Gastroesophageal sphincter (tissue), 4 donors: ENCODE results near the gene SNX18. TPM values are rescaled to one million over a fixed set of nuclear protein-coding genes. Genes with fewer than 3 reads are reported as not detected.
"Not testable (repeated sequence)": the region's sequence is repeated elsewhere in the genome, so short reads cannot be mapped to it uniquely, and the experiment has no call there.

Experiments
- ATAC-seq: fragments of 150-250 bp; one replicate; pipeline ENCODE4 v1.9.1; 2016; ENCODE audit warnings: mild to moderate bottlenecking, moderate library complexity
- H3K27ac ChIP-seq, 4 donors: fragments of 200-600 bp; sonication (generic) in 3 of 4; 1 replicate in 3 of 4; 2 replicates in 1 of 4; pipeline ENCODE4 v1.5.1; 2016 to 2019
- H3K27me3 ChIP-seq: fragments of 200-600 bp; sonication (generic); one replicate; pipeline ENCODE4 v1.5.1; 2019
- H3K36me3 ChIP-seq, 2 donors: fragments of 200-600 bp; sonication (generic); one replicate each; pipeline ENCODE4 v1.5.1; 2019; ENCODE audit warnings: control low read depth in 1 of 2
- H3K4me1 ChIP-seq, 3 donors: fragments of 200-600 bp; sonication (generic); 1 replicate in 2 of 3; 2 replicates in 1 of 3; pipeline ENCODE4 v1.5.1; 2016 to 2019; ENCODE audit warnings: control low read depth in 2 of 3
- H3K4me3 ChIP-seq, 2 donors: fragments of 200-600 bp; sonication (generic); one replicate each; pipeline ENCODE4 v1.5.1; 2019; ENCODE audit warnings: mild to moderate bottlenecking in 1 of 2, moderate library complexity in 1 of 2
- H3K9me3 ChIP-seq, 3 donors: fragments of 200-600 bp; sonication (generic); one replicate each; pipeline ENCODE4 v1.5.1; 2017 to 2019; ENCODE audit warnings: control low read depth in 2 of 3
- CTCF ChIP-seq, 4 experiments: fragments of 200-600 bp in 2 of 4; fragments of 450-650 bp in 2 of 4; sonication (generic) in 1 of 4; IDR thresholded peaks; one replicate each; pipeline ENCODE4 v1.5.1; 2017 to 2019; ENCODE audit warnings: antibody characterized with exemption in 4 of 4, mild to moderate bottlenecking in 2 of 4, moderate library complexity in 2 of 4
- EP300 ChIP-seq: sonication (generic); formaldehyde crosslinking; IDR thresholded peaks from one replicate; pipeline ENCODE4 v1.6.1; 2017; ENCODE audit warnings: antibody characterized with exemption, mild to moderate bottlenecking
- POLR2A ChIP-seq, 2 donors: fragments of 450-650 bp; IDR thresholded peaks; one replicate each; pipeline ENCODE4 v1.6.1; 2017; ENCODE audit warnings: antibody characterized with exemption in 2 of 2, mild to moderate bottlenecking in 2 of 2, moderate library complexity in 1 of 2
- POLR2AphosphoS5 ChIP-seq: sonication (generic); formaldehyde crosslinking; IDR thresholded peaks from one replicate; pipeline ENCODE4 v1.6.1; 2017; ENCODE audit warnings: antibody characterized with exemption
- WGBS, 2 donors: methylation state at CpG; one replicate each; pipeline ENCODE4 v1.1.5; 2018; ENCODE audit warnings: low coverage in 1 of 2; 5-methylcytosine and 5-hydroxymethylcytosine counted together
- total RNA-seq, 4 donors: library from RNA; depleted of rRNA; stranded (reverse); fragments of >200 nt; gene quantifications; one replicate each; pipeline ENCODE4 v1.1.0, GENCODE V29; 2016

SNX18 gene
- total RNA-seq, 4 donors from 2014 or later: 34.9 to 65.7 (median 49.2) TPM

- no peaks in the 10 kb centered on the region for H3K36me3 ChIP-seq
- H3K27me3 ChIP-seq: no peaks in the 10 kb centered on the region
- peak; percentile 58 for ATAC-seq
- peaks cover 10 to 78% (median 17%) of the 10 kb centered on the region in 3 donors for H3K4me1 ChIP-seq
- H3K27ac ChIP-seq: peak overlapping the region; percentile 60 to 76 (median 71)
- no peaks in the 10 kb centered on the region for H3K9me3 ChIP-seq
- WGBS, 2 donors: 28 to 32% methylated on average over 7 to 10 of the region's 10 CpGs
- no peak overlapping the region for H3K4me3 ChIP-seq
- no peak for TF ChIP-seq EP300
- peak; percentile 46 for TF ChIP-seq POLR2AphosphoS5
Observed at GRCh38 chr5:54533541-54534190, 16.1 kb downstream of the SNX18 start.

GRCh38 chr5:54534191-54535004 is 16.8 kb downstream of the SNX18 start:
- no peaks in the 10 kb centered on the region for H3K36me3 ChIP-seq
- H3K9me3 ChIP-seq: no peaks in the 10 kb centered on the region
- TF ChIP-seq EP300: no peak
- no peak for TF ChIP-seq POLR2AphosphoS5
- TF ChIP-seq CTCF (IDR thresholded peaks at IDR 0.05): no peak
- TF ChIP-seq POLR2A (IDR thresholded peaks at IDR 0.05): no peak
- peak; percentile 7 for ATAC-seq
- no peaks in the 10 kb centered on the region for H3K27me3 ChIP-seq
- no peak overlapping the region for H3K4me3 ChIP-seq
- H3K4me1 ChIP-seq: peaks cover 10 to 73% (median 17%) of the 10 kb centered on the region in 3 donors
- peak overlapping the region; percentile 60 to 76 (median 71) for H3K27ac ChIP-seq
- 56 to 77% methylated on average over 3 to 4 of the region's 4 CpGs for WGBS, 2 donors

DNA sequence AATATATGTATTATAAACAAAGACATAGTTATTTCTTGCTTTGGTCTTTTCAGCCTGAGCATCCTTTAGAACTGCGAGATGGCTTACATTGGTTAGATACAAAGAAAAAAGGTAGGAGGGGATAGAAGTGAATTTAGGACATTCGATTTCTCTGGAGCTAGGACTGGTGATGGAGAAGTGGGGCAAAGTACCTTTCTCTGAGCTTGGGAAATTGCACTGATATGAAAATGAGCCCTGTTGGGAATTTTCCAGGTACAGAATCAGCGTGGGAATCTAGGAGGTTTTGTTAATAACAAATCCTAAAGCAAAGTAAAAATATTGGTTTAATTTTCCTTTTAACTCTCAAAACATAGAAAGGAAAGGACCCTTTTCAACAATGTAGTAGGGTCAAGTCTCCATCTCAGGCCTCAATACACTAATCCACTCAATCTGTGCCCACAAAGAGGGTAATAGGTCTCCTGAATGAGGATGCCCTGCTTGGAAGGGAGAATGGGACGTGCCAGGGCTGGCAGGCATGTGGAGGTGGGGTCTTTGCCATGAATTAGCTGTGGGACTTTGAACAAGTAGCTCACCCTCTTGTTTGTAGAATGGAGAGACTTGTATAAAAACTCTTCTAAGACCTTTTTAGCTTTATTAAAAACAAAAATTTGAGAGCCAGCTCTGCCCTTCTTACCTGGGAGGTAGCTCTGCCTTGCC is 17.7 kb downstream of the SNX18 start:
- H3K4me3 ChIP-seq: no peak overlapping the region
- H3K9me3 ChIP-seq: no peaks in the 10 kb centered on the region
- peak overlapping the region in 1 of 4 donors; percentile 76 for H3K27ac ChIP-seq
- H3K4me1 ChIP-seq: peaks cover 10 to 67% (median 17%) of the 10 kb centered on the region in 3 donors
- ATAC-seq: no peak
- H3K36me3 ChIP-seq: no peaks in the 10 kb centered on the region
- 87 to 100% methylated on average over 4 of the region's 4 CpGs for WGBS, 2 donors
- TF ChIP-seq POLR2AphosphoS5: no peak
- no peak for TF ChIP-seq POLR2A (IDR thresholded peaks at IDR 0.05)
- TF ChIP-seq CTCF (IDR thresholded peaks at IDR 0.05): no peak
- TF ChIP-seq EP300: no peak
- H3K27me3 ChIP-seq: no peaks in the 10 kb centered on the region

- not testable (repeated sequence) for H3K9me3 ChIP-seq, H3K36me3 ChIP-seq, ATAC-seq, H3K27ac ChIP-seq, H3K4me3 ChIP-seq, H3K27me3 ChIP-seq
- WGBS, 2 donors: 92 to 100% methylated on average over 2 to 4 of the region's 6 CpGs
- peaks cover 10 to 61% (median 14%) of the 10 kb centered on the region in 3 donors for H3K4me1 ChIP-seq
Observed at GRCh38 chr5:54536375-54536774, 18.8 kb downstream of the SNX18 start.

- not testable (repeated sequence) for H3K27me3 ChIP-seq, ATAC-seq, H3K27ac ChIP-seq, H3K36me3 ChIP-seq, H3K4me3 ChIP-seq, H3K9me3 ChIP-seq
- 64% methylated on average over 4 of the region's 4 CpGs; no CpG with 5 or more reads in 1 of the 2 donors for WGBS, 2 donors
- H3K4me1 ChIP-seq: peaks cover 10 to 57% (median 14%) of the 10 kb centered on the region in 3 donors
Observed at GRCh38 chr5:54536861-54537260, 19.3 kb downstream of the SNX18 start.

GRCh38 chr5:54537725-54538124 is 20.2 kb downstream of the SNX18 start:
- H3K4me3 ChIP-seq: no peak overlapping the region
- whole genome bisulfite sequencing, 2 donors: 38 to 67% methylated on average over 2 of the region's 2 CpGs
- H3K4me1 ChIP-seq: peaks cover 12 to 58% (median 14%) of the 10 kb centered on the region in 3 donors
- no peaks in the 10 kb centered on the region for H3K27me3 ChIP-seq
- no peaks in the 10 kb centered on the region for H3K9me3 ChIP-seq
- TF ChIP-seq CTCF (IDR thresholded peaks at IDR 0.05): no peak
- TF ChIP-seq POLR2A (IDR thresholded peaks at IDR 0.05): no peak
- no peak for TF ChIP-seq EP300
- no peak for TF ChIP-seq POLR2AphosphoS5
- ATAC-seq: no peak
- H3K27ac ChIP-seq: peak overlapping the region in 1 of 4 donors; percentile 22
- no peaks in the 10 kb centered on the region for H3K36me3 ChIP-seq
